HCT116 (cell line): ENCODE results near the gene FIBP. TPM values are rescaled to one million over a fixed set of nuclear protein-coding genes. Genes with fewer than 3 reads are reported as not detected.

Experiments
- ATAC-seq: fragments of 200-7000 bp; cut with Tn5 transposase; 2 replicates; pipeline ENCODE4 v1.9.1; 2020; ENCODE audit warnings: mild to moderate bottlenecking, moderate library complexity
- BruUV-seq: library from RNA; stranded (reverse); fragments of 400-500 nt; replicated peaks from 2 replicates; lab custom pipeline; 2021; lab: Mats Ljungman, UMichigan
- CTCF ChIA-PET: fragments of 300-600 bp; sonication (Branson Sonifier 250); formaldehyde crosslinking; loops from one replicate; lab custom pipeline; 2021; ENCODE audit warnings: antibody characterized with exemption; lab: Charles Lee
- POLR2A ChIA-PET: fragments of 300-600, 350-600 bp; sonication (Branson Sonifier 250); formaldehyde crosslinking; loops from one replicate; lab custom pipeline; 2021; ENCODE audit warnings: antibody characterized with exemption; lab: Charles Lee
- RAD21 ChIA-PET, 2 experiments: fragments of 300-600 bp; sonication (Branson Sonifier 250); formaldehyde crosslinking; loops; one replicate each; lab custom pipeline; 2023; ENCODE audit warnings: low total read pairs in 2 of 2; ENCODE audit not compliant: uncharacterized antibody in 2 of 2, unreplicated experiment in 2 of 2, low non-redundant PET in 1 of 2; lab: Charles Lee
- DNase-seq: peaks from one replicate; pipeline ENCODE4 v3.0.0-alpha.2; 2010; ENCODE audit warnings: low read depth, low spot score
- H2AFZ ChIP-seq: fragments of 200-600 bp; shearing (Covaris generic), sonication (generic); 2 replicates; pipeline ENCODE4 v1.6.1; 2017; ENCODE audit warnings: low read depth, mixed run types, mixed read lengths, antibody characterized with exemption, low read length; ENCODE audit not compliant: poor library complexity, severe bottlenecking
- H3K27ac ChIP-seq: 2 replicates; pipeline ENCODE4 v1.5.1; 2012; ENCODE audit warnings: low read depth, low read length
- H3K27me3 ChIP-seq: fragments of 200-600 bp; sonication (generic); 2 replicates; pipeline ENCODE4 v1.6.1; 2016; ENCODE audit warnings: mixed run types, low read length, mixed read lengths; ENCODE audit not compliant: insufficient read depth
- H3K36me3 ChIP-seq, 2 experiments: fragments of 200-500 bp in 1 of 2; fragments of 200-600 bp in 1 of 2; sonication (Bioruptor generic) in 1 of 2; sonication (generic) in 1 of 2; 2 replicates each; pipeline versions ENCODE4 v1.5.1 to v1.6.1; 2014 to 2016; ENCODE audit warnings: low read length in 2 of 2, inconsistent platforms in 1 of 2, mixed read lengths in 1 of 2, mixed run types in 1 of 2; ENCODE audit not compliant: insufficient read depth in 2 of 2, control insufficient read depth in 1 of 2
- H3K4me1 ChIP-seq, 2 experiments: fragments of 200-600 bp in 1 of 2; sonication (generic) in 1 of 2; 2 replicates each; pipeline versions ENCODE4 v1.5.1 to v1.6.1; 2012 to 2017; ENCODE audit warnings: low read length in 2 of 2, inconsistent platforms in 1 of 2, mild to moderate bottlenecking in 1 of 2, mixed read lengths in 1 of 2, mixed run types in 1 of 2, moderate library complexity in 1 of 2; ENCODE audit not compliant: insufficient read depth in 2 of 2, control insufficient read depth in 1 of 2
- H3K4me2 ChIP-seq: fragments of 200-600 bp; sonication (generic); 2 replicates; pipeline ENCODE4 v1.6.1; 2017; ENCODE audit warnings: mixed run types, low read length, mixed read lengths
- H3K4me3 ChIP-seq, 2 experiments: fragments of 200-600 bp in 1 of 2; sonication (generic) in 1 of 2; replicated peaks in 1 of 2; 2 replicates each; pipeline ENCODE4 v1.5.1; 2011 to 2016; ENCODE audit warnings: low read length in 2 of 2, control low read depth in 1 of 2, low read depth in 1 of 2, mild to moderate bottlenecking in 1 of 2, mixed read lengths in 1 of 2, mixed run types in 1 of 2
- H3K79me2 ChIP-seq: fragments of 200-600 bp; sonication (generic); 2 replicates; pipeline ENCODE4 v1.6.1; 2017; ENCODE audit warnings: mild to moderate bottlenecking, mixed run types, low read length, moderate library complexity, mixed read lengths; ENCODE audit not compliant: insufficient read depth
- H3K9ac ChIP-seq: fragments of 200-600 bp; sonication (generic); 2 replicates; pipeline ENCODE4 v1.6.1; 2016; ENCODE audit warnings: low read length, mixed read lengths
- H3K9me2 ChIP-seq: fragments of 200-600 bp; sonication (generic), shearing (Covaris generic); 2 replicates; pipeline ENCODE4 v1.6.1; 2017; ENCODE audit warnings: mixed run types, mild to moderate bottlenecking, moderate library complexity; ENCODE audit not compliant: insufficient read depth
- H3K9me3 ChIP-seq, 2 experiments: fragments of 200-500 bp in 1 of 2; fragments of 200-600 bp in 1 of 2; sonication (Bioruptor generic) in 1 of 2; sonication (generic) in 1 of 2; 2 replicates each; pipeline ENCODE4 v1.6.1; 2014 to 2017; ENCODE audit warnings: low read length in 2 of 2, mixed read lengths in 2 of 2, inconsistent platforms in 1 of 2, low read depth in 1 of 2, mild to moderate bottlenecking in 1 of 2, mixed run types in 1 of 2, moderate library complexity in 1 of 2; ENCODE audit not compliant: control insufficient read depth in 1 of 2, insufficient read depth in 1 of 2
- H4K20me1 ChIP-seq: fragments of 200-600 bp; sonication (generic), shearing (Covaris generic); 2 replicates; pipeline ENCODE4 v1.6.1; 2017; ENCODE audit warnings: mixed run types, mild to moderate bottlenecking, moderate library complexity; ENCODE audit not compliant: insufficient read depth
- CBX3 ChIP-seq: IDR thresholded peaks from 2 replicates; pipeline ENCODE4 v1.6.1; 2012; ENCODE audit warnings: low read depth
- EGR1 ChIP-seq: IDR thresholded peaks from 2 replicates; pipeline ENCODE4 v1.6.1; 2012; ENCODE audit warnings: low read depth
- REST ChIP-seq: IDR thresholded peaks from 2 replicates; pipeline ENCODE4 v1.6.1; 2012; ENCODE audit warnings: low read depth
- SRF ChIP-seq: IDR thresholded peaks from 2 replicates; pipeline ENCODE4 v1.6.1; 2012; ENCODE audit warnings: low read depth
- TCF7L2 ChIP-seq: IDR thresholded peaks from 2 replicates; pipeline ENCODE4 v1.7.0; 2011; ENCODE audit warnings: borderline replicate concordance, inconsistent platforms; ENCODE audit not compliant: insufficient read depth, insufficient read length; ENCODE audit errors: extremely low read depth
- ZNF274 ChIP-seq: fragments of 200-500 bp; sonication (Bioruptor generic); IDR thresholded peaks from 2 replicates; pipeline ENCODE4 v1.6.1; 2014; ENCODE audit warnings: mild to moderate bottlenecking, low read depth, low read length, inconsistent platforms
- intact Hi-C: fragments of 100-400 bp; cut with micrococcal nuclease; formaldehyde crosslinking; loops from 2 replicates; pipeline ENCODE4 v1.10.0; 2022
- total RNA-seq: library from RNA; stranded (reverse); gene quantifications from one replicate; pipeline ENCODE4 v1.2.1, GENCODE V29; 2021; ENCODE audit not compliant: unreplicated experiment
- TF ChIP-seq, protein P1 (sequence below): IDR thresholded peaks from 2 replicates; pipeline ENCODE4 v1.6.1; 2012

FIBP gene
- total RNA-seq, 1 experiment from 2014 or later: 96.0 TPM

DNA sequence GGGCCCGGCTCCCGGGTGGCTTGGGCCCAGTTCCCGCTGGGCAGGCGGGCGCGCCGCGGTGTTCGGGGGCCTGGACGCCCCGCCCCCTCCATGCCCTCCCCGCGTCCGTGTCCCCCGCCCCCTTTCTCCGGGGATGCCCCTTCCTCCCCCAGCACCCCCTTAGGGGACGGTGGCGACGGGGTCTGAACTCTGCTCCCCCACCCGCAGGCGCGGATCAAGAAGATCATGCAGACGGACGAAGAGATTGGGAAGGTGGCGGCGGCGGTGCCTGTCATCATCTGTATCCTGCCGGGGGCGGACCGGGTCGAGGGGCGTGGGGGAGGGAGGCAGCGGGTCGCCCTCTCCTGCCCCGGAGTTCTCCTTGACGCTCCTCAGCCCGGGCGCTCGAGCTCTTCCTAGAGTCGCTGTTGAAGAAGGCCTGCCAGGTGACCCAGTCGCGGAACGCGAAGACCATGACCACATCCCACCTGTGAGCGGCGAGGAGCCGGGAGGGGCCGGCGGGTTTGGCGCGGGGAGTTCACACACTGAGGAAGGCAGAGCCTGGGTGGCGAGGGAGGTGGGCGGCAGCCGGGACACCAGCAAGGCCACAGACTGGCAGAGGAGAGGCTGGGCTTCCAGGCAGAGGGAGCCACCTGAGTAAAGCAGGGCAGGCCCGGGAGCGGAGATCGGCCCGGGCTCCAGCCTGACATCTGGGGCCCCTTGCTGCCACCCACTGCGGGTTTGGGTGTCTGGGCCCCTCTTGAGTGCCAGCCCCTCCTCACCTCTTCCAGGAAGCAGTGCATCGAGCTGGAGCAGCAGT is 31.5 kb upstream of the FIBP start:
- H3K9ac ChIP-seq: peak overlapping the region; percentile 80
- H3K4me2 ChIP-seq: peak overlapping the region; percentile 96
- H3K36me3 ChIP-seq: peaks cover 5 to 27% of the 10 kb centered on the region in 2 experiments; a peak in 3 of 4 replicates
- intact Hi-C loops: no loop called here
- ChIA-PET POLR2A (interaction anchor here (0.6 kb wide), 1 partner anchor 29 kb away, joined by 3 read pairs; the partner anchor contains the start of gene CCDC85B), RAD21 (no interaction called here), CTCF (interaction anchor here (1.2 kb wide), 1 partner anchor 31 kb away, joined by 4 read pairs; the partner anchor contains the start of gene FIBP)
- H2AFZ ChIP-seq: no peak overlapping the region
- H3K4me1 ChIP-seq: peaks cover 35 to 47% of the 10 kb centered on the region in 2 experiments
- H3K27me3 ChIP-seq: no peaks in the 10 kb centered on the region
- ATAC-seq: peak; percentile 24
- TF ChIP-seq CBX3 (no peak), TCF7L2 (no peak), ZNF274 (no peak), EGR1 (no peak), SRF (no peak), REST (no peak)
- TF ChIP-seq, protein P1, sequence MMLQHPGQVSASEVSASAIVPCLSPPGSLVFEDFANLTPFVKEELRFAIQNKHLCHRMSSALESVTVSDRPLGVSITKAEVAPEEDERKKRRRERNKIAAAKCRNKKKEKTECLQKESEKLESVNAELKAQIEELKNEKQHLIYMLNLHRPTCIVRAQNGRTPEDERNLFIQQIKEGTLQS: no peak
- H3K4me3 ChIP-seq: peak overlapping the region; percentile 74 to 94
- H3K9me2 ChIP-seq: no peaks in the 10 kb centered on the region
- H3K9me3 ChIP-seq: no peaks in the 10 kb centered on the region
- H4K20me1 ChIP-seq: no peaks in the 10 kb centered on the region
- peak overlapping the region; percentile 71 for H3K27ac ChIP-seq
- peaks cover 44% of the 10 kb centered on the region for H3K79me2 ChIP-seq
- BruUV-seq: no TSS peak
- DNase-seq: no peak
